Activated T-cell treated with anti-CD3 and anti-CD28 coated beads, Interleukin-2, amount 50 U/mL, for 4 hours (primary cell): ENCODE results near the gene YY1. TPM values are rescaled to one million over a fixed set of nuclear protein-coding genes. Genes with fewer than 3 reads are reported as not detected.
A peak's percentile ranks its signal among the peaks of the same experiment; 100 is the strongest.
"Not testable (repeated sequence)": the region's sequence is repeated elsewhere in the genome, so short reads cannot be mapped to it uniquely, and the experiment has no call there.

Source experiments
- ATAC-seq, 2 donors: fragments of 200-7000 bp; cut with Tn5 transposase; one replicate each; pipeline ENCODE4 v1.10.0; 2021
- DNase-seq: peaks from one replicate; pipeline ENCODE4 v3.0.0-alpha.2; 2020
- H3K27me3 Mint-ChIP-seq: one replicate; pipeline ENCODE4 v1.8.0; 2021; ENCODE audit warnings: low read depth, mixed read lengths
- H3K36me3 Mint-ChIP-seq: one replicate; pipeline ENCODE4 v1.8.0; 2022; ENCODE audit warnings: mixed read lengths; ENCODE audit not compliant: insufficient read depth
- H3K4me1 Mint-ChIP-seq: one replicate; pipeline ENCODE4 v1.8.0; 2021; ENCODE audit warnings: low read depth, mixed read lengths
- H3K4me3 Mint-ChIP-seq: one replicate; pipeline ENCODE4 v1.8.0; 2021; ENCODE audit warnings: mild to moderate bottlenecking, moderate library complexity, mixed read lengths
- H3K9me3 Mint-ChIP-seq: one replicate; pipeline ENCODE4 v1.8.0; 2021; ENCODE audit warnings: mixed read lengths
- total RNA-seq, 3 donors: library from RNA; stranded (reverse); gene quantifications; one replicate each; pipeline ENCODE4 v1.2.1, GENCODE V29; 2021

The YY1 gene
- total RNA-seq, 3 donors from 2014 or later = 81.3 to 90.1 (median 88.3) TPM

DNA sequence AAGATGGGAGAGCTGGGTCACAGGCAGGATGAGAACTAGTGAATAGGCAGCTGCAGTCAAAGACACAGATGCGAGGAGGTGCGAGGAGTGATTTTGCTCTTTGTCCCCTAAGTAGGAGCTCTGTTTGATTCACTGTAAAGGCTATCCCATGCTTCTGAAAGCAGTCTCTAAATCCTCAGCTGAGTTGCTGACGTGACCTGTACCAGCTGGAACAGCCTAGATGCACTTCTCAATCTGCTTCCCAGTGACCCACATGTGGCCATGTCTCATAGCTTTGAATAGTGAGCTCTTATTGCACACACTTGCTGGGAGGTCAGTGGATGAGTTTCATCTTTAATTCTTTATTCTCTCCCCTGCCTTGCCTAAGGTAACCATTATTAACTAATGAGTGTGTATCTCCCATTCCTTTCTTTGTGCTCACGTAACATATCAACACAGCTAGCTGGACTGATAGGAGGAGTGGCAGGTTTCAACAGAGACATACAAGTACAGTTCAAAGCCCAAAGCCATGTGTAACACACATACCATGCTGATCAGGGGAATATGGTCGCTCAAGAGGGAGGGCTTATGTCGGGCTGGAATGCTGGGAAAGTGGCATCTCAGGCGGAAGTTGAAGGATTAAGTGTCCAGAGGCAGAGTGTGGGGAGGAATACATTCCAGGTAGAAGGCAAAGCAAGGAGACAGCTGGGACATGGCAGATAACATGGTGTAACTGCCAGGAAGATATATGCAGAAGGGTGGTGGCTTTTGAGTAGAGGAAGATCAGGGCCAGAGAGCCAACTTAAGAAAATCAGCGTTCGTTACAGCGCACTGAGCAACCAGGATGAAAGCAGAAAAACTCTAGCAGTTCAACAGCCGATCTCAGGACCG lies 15.4 kb upstream of the YY1 start:
- Mint-ChIP-seq H3K36me3 (no peaks in the 10 kb centered on the region), H3K9me3 (no peaks in the 10 kb centered on the region), H3K27me3 (no peaks in the 10 kb centered on the region), H3K4me1 (no peaks in the 10 kb centered on the region), H3K4me3 (peak overlapping the region; percentile 65)
- DNase-seq = no peak
- ATAC-seq = no peak

DNA sequence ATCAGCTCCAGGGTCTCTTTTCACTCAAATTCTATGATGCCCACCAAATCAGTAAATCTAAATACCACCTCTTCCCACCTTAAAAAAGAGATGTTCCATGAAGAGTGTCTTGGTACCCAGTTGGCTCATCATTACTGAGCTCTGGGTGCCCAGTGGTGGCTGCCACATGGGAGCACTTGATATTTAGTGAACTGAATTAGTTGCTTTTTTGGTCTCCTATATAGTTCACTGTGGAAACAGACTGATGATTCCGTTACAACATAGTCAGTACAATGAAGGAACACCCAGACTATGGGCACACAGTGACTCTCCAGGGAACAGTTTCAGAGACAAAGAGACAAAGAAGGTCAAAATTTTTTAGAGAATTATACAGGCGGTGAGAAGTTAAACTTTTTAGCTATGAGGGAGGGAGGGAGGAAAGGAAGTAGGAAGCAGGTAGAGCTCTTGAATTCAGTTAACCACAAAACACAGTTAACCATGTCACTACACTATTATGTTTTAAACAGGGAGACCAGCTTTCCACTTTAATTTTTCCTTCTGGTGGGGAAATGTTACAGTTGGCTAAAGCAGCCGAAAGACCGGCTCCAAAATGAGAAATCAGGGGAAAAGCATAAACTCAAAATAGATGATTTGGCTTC lies 14.6 kb upstream of the YY1 start:
- Mint-ChIP-seq H3K4me1 (peaks cover 2% of the 10 kb centered on the region), H3K36me3 (no peaks in the 10 kb centered on the region), H3K27me3 (no peaks in the 10 kb centered on the region), H3K9me3 (no peaks in the 10 kb centered on the region), H3K4me3 (peak overlapping the region; percentile 65)
- ATAC-seq = no peak
- DNase-seq = no peak

DNA sequence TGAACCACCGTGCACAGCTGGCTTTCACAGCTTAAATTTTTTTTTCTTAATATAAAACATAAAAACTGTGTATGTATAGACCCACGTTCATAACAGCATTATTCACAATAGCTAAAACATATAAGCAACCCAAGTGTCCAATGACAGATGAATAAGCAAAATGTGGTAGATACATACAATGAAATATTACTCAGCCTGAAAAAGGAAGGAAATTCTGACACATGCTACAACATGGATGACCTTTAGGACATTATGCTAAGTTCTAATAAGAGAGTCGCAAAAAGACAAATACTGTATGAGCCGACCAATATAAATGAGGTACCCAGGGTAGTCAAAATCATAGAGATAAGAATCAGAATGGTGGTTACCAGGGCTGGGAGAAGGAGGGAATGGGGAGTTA lies 13.8 kb upstream of the YY1 start:
- Mint-ChIP-seq H3K4me1 (peaks cover 6% of the 10 kb centered on the region), H3K9me3 (no peaks in the 10 kb centered on the region), H3K36me3 (no peaks in the 10 kb centered on the region), H3K27me3 (no peaks in the 10 kb centered on the region), H3K4me3 (no peak overlapping the region)
- no peak for DNase-seq
- no peak for ATAC-seq

DNA sequence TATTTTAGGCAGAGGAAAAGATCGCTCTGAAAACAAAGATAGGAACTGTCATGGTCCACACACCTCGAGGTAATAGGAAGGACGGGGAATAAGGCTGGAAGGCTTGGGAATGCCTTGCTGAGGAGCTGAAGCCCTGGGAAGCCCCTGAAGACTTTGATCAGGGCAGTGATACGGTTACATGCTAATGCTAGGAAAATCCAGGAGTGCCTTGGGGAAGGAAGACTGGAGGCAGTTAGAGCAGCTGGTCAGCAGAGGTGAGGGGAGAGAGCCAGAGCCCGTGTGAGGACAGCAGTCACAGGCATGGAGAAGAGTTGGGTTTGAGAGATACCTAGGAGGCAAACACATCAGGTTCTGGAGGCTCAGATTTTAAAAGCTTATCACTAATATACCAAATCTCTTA lies 8.6 kb upstream of the YY1 start:
- DNase-seq (no peak), ATAC-seq (no peak)
- Mint-ChIP-seq H3K4me1 (peaks cover 28% of the 10 kb centered on the region), H3K36me3 (peaks cover 4% of the 10 kb centered on the region), H3K9me3 (no peaks in the 10 kb centered on the region), H3K27me3 (no peaks in the 10 kb centered on the region), H3K4me3 (no peak overlapping the region)

DNA sequence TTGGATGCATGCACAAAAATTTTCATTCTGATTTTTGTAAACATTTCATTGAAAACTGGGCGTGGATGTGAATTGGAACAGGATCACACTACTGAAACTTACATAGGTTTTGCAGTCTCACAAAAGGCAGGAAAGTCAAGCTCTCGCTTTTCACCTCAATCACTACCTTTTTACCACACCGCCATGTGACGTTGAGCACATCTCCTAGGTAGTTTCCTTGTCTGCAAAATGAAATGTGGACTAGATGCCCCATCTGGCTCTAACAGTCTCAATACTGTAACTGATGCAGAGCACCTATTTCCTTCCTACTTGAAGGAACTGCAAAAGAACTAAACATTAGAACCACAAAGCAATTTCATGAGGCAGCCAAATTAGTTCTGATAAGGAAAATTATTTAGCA lies 4.4 kb upstream of the YY1 start:
- peaks cover 48% of the 10 kb centered on the region for H3K4me1 Mint-ChIP-seq
- no peaks in the 10 kb centered on the region for H3K9me3 Mint-ChIP-seq
- DNase-seq (no peak), ATAC-seq (no peak)
- H3K4me3 Mint-ChIP-seq = no peak overlapping the region
- H3K27me3 Mint-ChIP-seq = no peaks in the 10 kb centered on the region
- H3K36me3 Mint-ChIP-seq = peaks cover 6% of the 10 kb centered on the region

DNA sequence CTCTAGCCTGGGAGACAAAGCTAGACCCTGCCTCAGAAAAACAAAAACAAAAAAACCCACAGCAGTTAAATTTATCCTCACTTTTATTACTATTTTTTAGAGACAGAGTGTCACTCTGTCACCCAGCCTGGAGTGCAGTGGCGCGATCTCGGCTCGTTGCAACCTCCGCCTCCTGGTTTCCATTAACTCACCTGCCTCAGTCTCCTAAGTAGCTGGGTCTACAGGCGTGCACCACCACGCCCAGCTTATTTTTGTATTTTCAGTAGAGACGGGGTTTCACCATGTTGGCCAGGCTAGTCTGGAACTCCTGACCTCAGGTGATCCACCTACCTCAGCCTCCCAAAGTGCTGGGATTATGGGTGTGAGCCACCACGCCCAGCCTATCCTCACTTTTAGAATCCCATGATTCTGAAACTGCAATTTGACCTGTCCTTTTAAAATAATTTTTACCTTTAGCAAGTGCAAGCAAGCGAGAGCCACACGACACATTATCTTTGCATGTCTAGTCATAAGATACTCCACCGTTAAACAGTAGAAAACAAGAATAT lies 2.6 kb upstream of the YY1 start:
- peak overlapping the region; percentile 94 for H3K4me3 Mint-ChIP-seq
- not testable (repeated sequence) for H3K27me3 Mint-ChIP-seq, DNase-seq, H3K9me3 Mint-ChIP-seq, ATAC-seq
- H3K36me3 Mint-ChIP-seq = peaks cover 12% of the 10 kb centered on the region
- H3K4me1 Mint-ChIP-seq = peaks cover 46% of the 10 kb centered on the region

DNA sequence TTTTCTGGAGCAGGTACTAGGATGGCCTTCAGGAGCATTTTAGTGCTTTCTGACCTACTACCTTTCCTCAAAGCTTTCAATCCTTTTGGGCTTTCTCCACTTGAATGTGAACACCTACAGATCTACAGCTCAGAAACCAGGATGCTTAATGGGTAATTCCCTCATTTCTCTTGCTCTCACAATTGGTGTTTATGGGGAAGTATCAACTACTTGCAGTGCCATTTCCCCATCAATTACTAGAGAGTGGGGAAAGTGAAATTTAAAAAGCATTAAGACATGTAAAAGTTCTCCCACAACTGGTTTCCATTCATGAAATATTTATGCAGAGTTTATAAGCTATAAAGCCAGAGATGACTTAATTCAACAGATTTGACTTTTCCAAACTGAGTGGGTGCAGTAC lies 2.1 kb upstream of the YY1 start:
- DNase-seq = no peak
- Mint-ChIP-seq H3K27me3 (no peaks in the 10 kb centered on the region), H3K36me3 (peaks cover 10% of the 10 kb centered on the region), H3K4me1 (peaks cover 51% of the 10 kb centered on the region), H3K4me3 (peak overlapping the region; percentile 94), H3K9me3 (no peaks in the 10 kb centered on the region)
- no peak for ATAC-seq

DNA sequence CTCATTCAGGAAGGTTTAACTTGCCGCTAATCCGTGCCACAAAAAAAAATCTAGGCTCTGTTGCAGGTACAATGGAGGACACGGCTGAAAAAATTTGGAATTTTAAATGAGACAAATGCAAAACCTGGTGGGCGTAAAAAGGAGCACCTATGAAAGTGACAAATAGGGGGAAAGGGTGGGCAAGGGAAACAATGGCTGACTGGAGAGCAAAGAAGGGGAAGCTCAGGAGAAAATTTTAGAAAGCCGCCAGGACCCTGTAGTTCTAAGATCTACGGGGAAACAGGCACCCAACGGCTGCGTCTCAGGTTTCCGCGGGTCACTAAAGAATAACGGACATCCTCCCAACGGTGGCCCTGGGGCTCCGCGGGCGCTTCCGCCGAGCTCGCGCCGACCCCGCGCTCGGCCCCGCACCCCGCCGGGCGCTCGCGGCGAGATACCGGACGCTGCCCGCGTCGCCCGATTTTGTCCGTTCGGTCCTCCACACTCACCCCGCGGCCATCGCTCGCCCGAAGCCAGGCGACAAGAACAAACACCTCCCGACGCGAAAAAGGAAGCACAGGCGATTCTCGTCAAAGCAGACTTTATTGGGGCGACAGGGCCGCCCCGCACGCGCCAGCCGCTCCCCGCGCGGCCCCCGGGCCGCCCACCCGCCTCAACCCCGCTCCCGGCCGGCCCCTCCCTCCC lies 1.1 kb upstream of the YY1 start:
- Mint-ChIP-seq H3K36me3 (peaks cover 15% of the 10 kb centered on the region), H3K9me3 (no peaks in the 10 kb centered on the region), H3K27me3 (no peaks in the 10 kb centered on the region), H3K4me1 (peaks cover 57% of the 10 kb centered on the region), H3K4me3 (peak overlapping the region; percentile 94)
- DNase-seq (peak; percentile 18), ATAC-seq (peak; percentile 12 to 19)

DNA sequence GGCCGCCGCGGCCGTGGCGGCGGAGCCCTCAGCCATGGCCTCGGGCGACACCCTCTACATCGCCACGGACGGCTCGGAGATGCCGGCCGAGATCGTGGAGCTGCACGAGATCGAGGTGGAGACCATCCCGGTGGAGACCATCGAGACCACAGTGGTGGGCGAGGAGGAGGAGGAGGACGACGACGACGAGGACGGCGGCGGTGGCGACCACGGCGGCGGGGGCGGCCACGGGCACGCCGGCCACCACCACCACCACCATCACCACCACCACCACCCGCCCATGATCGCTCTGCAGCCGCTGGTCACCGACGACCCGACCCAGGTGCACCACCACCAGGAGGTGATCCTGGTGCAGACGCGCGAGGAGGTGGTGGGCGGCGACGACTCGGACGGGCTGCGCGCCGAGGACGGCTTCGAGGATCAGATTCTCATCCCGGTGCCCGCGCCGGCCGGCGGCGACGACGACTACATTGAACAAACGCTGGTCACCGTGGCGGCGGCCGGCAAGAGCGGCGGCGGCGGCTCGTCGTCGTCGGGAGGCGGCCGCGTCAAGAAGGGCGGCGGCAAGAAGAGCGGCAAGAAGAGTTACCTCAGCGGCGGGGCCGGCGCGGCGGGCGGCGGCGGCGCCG lies 381 bp downstream of the YY1 start:
- no peaks in the 10 kb centered on the region for H3K9me3 Mint-ChIP-seq
- peaks cover 58% of the 10 kb centered on the region for H3K4me1 Mint-ChIP-seq
- DNase-seq (peak; percentile 17), ATAC-seq (no peak)
- H3K36me3 Mint-ChIP-seq = peaks cover 20% of the 10 kb centered on the region
- H3K4me3 Mint-ChIP-seq = peak overlapping the region; percentile 84
- no peaks in the 10 kb centered on the region for H3K27me3 Mint-ChIP-seq

DNA sequence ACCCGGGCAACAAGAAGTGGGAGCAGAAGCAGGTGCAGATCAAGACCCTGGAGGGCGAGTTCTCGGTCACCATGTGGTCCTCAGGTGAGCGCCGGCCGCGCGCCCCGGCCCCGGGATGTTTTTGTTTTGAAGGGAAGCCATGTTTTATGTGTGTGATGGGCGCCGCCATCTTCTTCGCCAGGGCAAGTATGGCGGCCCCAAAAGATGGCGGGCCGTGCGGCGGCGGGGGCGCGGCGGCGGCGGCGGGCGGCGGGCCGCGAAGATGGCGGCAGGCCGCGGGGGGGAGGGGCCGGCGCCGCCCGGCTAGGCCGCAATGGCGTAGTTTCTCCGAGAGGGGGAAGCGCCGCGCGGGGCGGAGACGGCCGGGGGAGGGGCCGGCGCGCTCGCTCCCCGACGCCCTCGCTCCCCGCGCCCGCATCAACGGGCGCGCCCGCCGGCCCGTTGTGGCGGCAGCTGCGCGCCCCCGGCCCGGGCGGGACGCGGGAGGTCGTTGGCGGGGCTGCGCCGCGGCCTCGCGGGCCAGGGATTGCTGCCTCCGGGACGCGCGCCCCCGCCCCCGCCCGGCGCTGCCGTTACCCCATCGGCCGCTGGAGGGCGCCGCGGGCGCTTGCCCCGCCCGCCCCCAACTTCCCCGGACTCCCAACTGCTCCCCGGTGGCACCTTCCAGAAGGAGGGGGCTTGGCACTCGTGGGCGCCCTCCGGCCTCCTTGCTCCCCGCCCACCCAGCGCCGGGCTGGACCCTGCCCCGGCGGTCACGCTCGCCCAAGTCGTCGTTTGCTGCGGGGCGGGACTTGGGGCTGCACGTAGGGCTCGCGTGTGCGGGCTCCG lies 1.1 kb downstream of the YY1 start:
- Mint-ChIP-seq H3K4me3 (peak overlapping the region; percentile 93), H3K36me3 (peaks cover 20% of the 10 kb centered on the region), H3K9me3 (no peaks in the 10 kb centered on the region), H3K4me1 (peaks cover 55% of the 10 kb centered on the region), H3K27me3 (no peaks in the 10 kb centered on the region)
- DNase-seq (peak; percentile 84), ATAC-seq (peak; percentile 51 to 52)

DNA sequence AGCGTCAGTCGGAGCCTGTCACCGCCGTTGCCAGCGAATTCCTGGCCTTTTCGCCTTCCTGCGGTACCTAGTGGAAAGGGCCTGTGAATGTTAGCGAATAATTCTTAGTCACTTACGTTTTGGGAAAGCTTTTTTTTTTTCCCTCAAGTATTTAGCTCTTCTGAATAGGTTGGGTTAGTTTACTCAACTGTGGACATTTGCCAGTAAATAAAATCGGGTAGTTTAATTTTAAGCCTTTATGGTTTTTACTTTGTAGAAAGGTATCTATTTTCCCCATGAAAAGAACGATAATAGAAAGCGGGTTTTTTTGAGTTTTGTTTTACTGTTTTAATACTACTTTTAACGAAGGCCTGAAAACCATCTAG lies 1.7 kb downstream of the YY1 start:
- no peaks in the 10 kb centered on the region for H3K27me3 Mint-ChIP-seq
- peaks cover 56% of the 10 kb centered on the region for H3K4me1 Mint-ChIP-seq
- peaks cover 20% of the 10 kb centered on the region for H3K36me3 Mint-ChIP-seq
- ATAC-seq (no peak), DNase-seq (no peak)
- H3K4me3 Mint-ChIP-seq = peak overlapping the region; percentile 93
- H3K9me3 Mint-ChIP-seq = no peaks in the 10 kb centered on the region

DNA sequence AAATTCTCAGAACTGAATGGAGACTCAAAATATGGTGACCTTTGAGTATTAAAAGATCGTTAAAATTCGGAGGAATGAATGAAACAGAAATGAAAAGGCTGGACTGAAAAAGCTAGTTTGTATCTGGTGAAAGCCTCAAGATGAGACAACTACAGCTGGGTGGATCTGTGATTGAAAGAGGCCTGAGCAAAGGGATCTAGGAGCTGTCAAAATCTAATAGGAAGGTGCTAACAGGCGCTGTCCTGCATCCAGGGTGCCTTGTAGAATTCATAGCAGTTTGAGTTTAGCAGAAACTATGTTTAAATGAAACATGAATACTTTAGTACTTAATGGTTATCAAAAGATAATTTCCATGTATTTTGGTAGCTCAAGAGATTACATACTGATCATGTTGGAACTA lies 2.3 kb downstream of the YY1 start:
- peak overlapping the region; percentile 93 for H3K4me3 Mint-ChIP-seq
- H3K36me3 Mint-ChIP-seq = peaks cover 20% of the 10 kb centered on the region
- DNase-seq (no peak), ATAC-seq (no peak)
- H3K4me1 Mint-ChIP-seq = peaks cover 57% of the 10 kb centered on the region
- no peaks in the 10 kb centered on the region for H3K27me3 Mint-ChIP-seq
- no peaks in the 10 kb centered on the region for H3K9me3 Mint-ChIP-seq

DNA sequence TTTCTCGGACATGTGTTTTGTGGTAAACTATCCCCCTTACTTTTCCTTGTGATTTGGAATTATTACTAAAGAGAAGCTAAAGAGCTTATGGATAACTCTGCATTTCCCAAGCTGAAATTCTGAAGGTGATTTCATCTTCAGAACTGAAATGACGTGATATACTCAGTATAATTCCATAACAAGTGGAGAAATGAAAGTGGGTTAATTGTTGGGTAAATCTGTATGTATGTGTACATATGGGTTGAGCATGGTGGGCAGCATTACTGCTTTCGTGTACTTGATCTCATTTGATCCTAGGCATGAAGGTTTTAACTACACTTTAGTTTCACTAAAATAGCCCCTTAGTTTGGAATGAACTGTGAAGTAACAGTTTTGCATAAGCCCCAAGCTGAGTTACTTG lies 4.1 kb downstream of the YY1 start:
- Mint-ChIP-seq H3K36me3 (peaks cover 21% of the 10 kb centered on the region), H3K4me3 (peak overlapping the region; percentile 93), H3K27me3 (no peaks in the 10 kb centered on the region), H3K4me1 (peaks cover 58% of the 10 kb centered on the region), H3K9me3 (no peaks in the 10 kb centered on the region)
- ATAC-seq = no peak
- DNase-seq = no peak
